BJ (cell line): Measurements from ENCODE around the gene OR1E2. TPM values are rescaled to one million over a fixed set of nuclear protein-coding genes. Genes with fewer than 3 reads are reported as not detected.

Experiments used
- CTCF ChIA-PET: fragments of 350-600 bp; formaldehyde crosslinking; extraction: SDS; loops from one replicate; lab custom pipeline; 2021; ENCODE audit warnings: antibody characterized with exemption, inconsistent platforms; lab: Yijun Ruan, JAX
- POLR2A ChIA-PET: fragments of 300-600 bp; sonication (Branson Sonifier 250); formaldehyde crosslinking; extraction: SDS; loops from one replicate; lab custom pipeline; 2021; ENCODE audit warnings: antibody characterized with exemption; lab: Charles Lee
- DNase-seq: peaks from one replicate; pipeline ENCODE4 v3.0.0-alpha.2; 2011; ENCODE audit warnings: low read depth
- H3K27me3 ChIP-seq: 2 replicates; pipeline ENCODE4 v1.6.0; 2011; ENCODE audit warnings: low read length; ENCODE audit not compliant: control insufficient read depth, insufficient read depth
- H3K36me3 ChIP-seq: 2 replicates; pipeline ENCODE4 v1.5.1; 2011; ENCODE audit warnings: low read length; ENCODE audit not compliant: control insufficient read depth, insufficient read depth
- H3K4me3 ChIP-seq: 2 replicates; pipeline ENCODE4 v1.5.1; 2011; ENCODE audit warnings: low read depth, mild to moderate bottlenecking, control low read depth, low read length
- CTCF ChIP-seq: IDR thresholded peaks from 2 replicates; pipeline ENCODE4 v1.5.1; 2011; ENCODE audit warnings: low read depth, mild to moderate bottlenecking, control low read depth, inconsistent platforms, low read length, moderate library complexity; ENCODE audit not compliant: insufficient read depth
- polyA plus RNA-seq: library from polyadenylated mRNA; depleted of rRNA; stranded (reverse); fragments of >200 nt; gene quantifications from 2 replicates; pipeline ENCODE4 v1.2.3, GENCODE V29; 2011; rRNA removed

The OR1E2 gene
- polyA plus RNA-seq, 1 experiment, result not detected

GRCh38 chr17:3389791-3390190 is 43.9 kb downstream of the OR1E2 start:
- no peak for TF ChIP-seq CTCF
- no peaks in the 10 kb centered on the region for H3K36me3 ChIP-seq
- ChIA-PET CTCF (no interaction called here), POLR2A (no interaction called here)
- H3K27me3 ChIP-seq, result no peaks in the 10 kb centered on the region
- no peak overlapping the region for H3K4me3 ChIP-seq
- DNase-seq, result no peak

- no peaks in the 10 kb centered on the region for H3K27me3 ChIP-seq
- H3K4me3 ChIP-seq, result no peak within 1 kb of the TSS
- CTCF ChIA-PET, result interaction anchor here (0.6 kb wide), 1 partner anchor 18 kb away, joined by 3 read pairs; no protein-coding TSS in a partner anchor
- POLR2A ChIA-PET, result no interaction called here
- no peak for TF ChIP-seq CTCF
- no peak for DNase-seq
- no peaks in the 10 kb centered on the region for H3K36me3 ChIP-seq
Observed at GRCh38 chr17:3385869-3386816, 47.5 kb downstream of the OR1E2 start, which contains the start of gene OR3A2. TSS of gene OR3A2 (minus strand) at chr17:3386308.

Other genes with a start within 250 kb of the OR1E2 start
- not detected in 2 replicates for gene OR1A2, start 236.3 kb downstream of the OR1E2 start, polyA plus RNA-seq
- not detected in 2 replicates for gene OR1A1, start 226.2 kb downstream of the OR1E2 start, polyA plus RNA-seq
- gene OR3A1, start 135.5 kb downstream of the OR1E2 start, polyA plus RNA-seq, result not detected in 2 replicates
- not detected in 2 replicates for gene OR3A2, start 47.5 kb downstream of the OR1E2 start, polyA plus RNA-seq
- gene OR1E1, start 35.4 kb downstream of the OR1E2 start, polyA plus RNA-seq, result not detected in 2 replicates
- gene OR3A3, start 22.5 kb downstream of the OR1E2 start, polyA plus RNA-seq, result not detected in 2 replicates
- gene SPATA22, start 38.0 kb upstream of the OR1E2 start, polyA plus RNA-seq, result not detected in 2 replicates
- 0.15 TPM in 1 of 2 replicates, not detected in the other for gene ASPA, start 42.2 kb upstream of the OR1E2 start, polyA plus RNA-seq
- 0.54 and 0.56 TPM in 2 replicates for gene TRPV3, start 124.0 kb upstream of the OR1E2 start, polyA plus RNA-seq
- gene TRPV1, start 175.6 kb upstream of the OR1E2 start, polyA plus RNA-seq, result 1.6 and 1.7 TPM in 2 replicates
- gene SHPK, start 202.4 kb upstream of the OR1E2 start, polyA plus RNA-seq, result 4.5 and 5.6 TPM in 2 replicates
- 4.9 and 5.0 TPM in 2 replicates for gene CTNS, start 202.9 kb upstream of the OR1E2 start, polyA plus RNA-seq
- gene TAX1BP3, start 234.7 kb upstream of the OR1E2 start, polyA plus RNA-seq, result 137 and 207 TPM in 2 replicates
- gene EMC6, start 235.0 kb upstream of the OR1E2 start, polyA plus RNA-seq, result 38.6 and 42.2 TPM in 2 replicates